GM18519 (cell line): Measurements from ENCODE around the gene UBAP2.
"Not testable (repeated sequence)": the region's sequence is repeated elsewhere in the genome, so short reads cannot be mapped to it uniquely, and the experiment has no call there.

Source experiments
- ATAC-seq: cut with Tn5 transposase; IDR thresholded peaks from one replicate; pipeline ENCODE4 v1.9.1; 2021; ENCODE audit warnings: mild to moderate bottlenecking, moderate library complexity; ENCODE audit not compliant: unreplicated experiment, low FRiP score

UBAP2 gene

GRCh38 chr9:33992632-33993031, 56.1 kb downstream of the UBAP2 start:
- no peak for ATAC-seq

DNA sequence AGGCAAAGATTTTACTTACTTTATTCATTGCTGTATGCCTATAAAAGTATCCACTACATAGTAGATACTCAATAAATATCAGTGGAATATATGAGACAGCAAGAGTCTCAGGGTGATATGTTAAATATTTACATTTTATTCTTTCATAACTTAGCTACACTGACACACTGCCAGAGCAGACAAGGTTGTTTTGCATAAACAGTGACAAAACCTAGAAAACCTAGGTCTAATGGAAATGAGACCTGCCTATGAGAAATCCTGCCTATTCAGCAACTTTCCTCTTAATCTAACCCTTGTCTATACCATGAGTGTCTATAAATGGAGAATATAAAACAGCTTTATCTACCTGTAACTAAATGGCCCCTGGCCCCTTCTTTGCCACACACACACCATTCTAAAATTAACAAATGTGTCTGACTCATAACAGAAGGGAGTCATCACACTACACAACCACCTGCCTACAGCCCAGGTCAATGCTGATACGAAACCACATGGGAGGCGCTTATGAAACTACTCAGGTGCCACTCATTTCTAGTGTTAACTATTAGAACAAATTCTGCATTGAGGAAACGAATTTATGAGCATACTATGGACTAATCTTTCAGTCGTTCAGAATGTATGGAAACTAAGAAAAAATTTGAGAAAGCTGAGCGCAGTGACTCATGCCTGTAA, 60.3 kb downstream of the UBAP2 start:
- peak; percentile 95 for ATAC-seq

- no peak for ATAC-seq
Observed at GRCh38 chr9:33976414-33976813, 72.3 kb downstream of the UBAP2 start.

- no peak for ATAC-seq
Observed at GRCh38 chr9:33972698-33973097, 76.0 kb downstream of the UBAP2 start.

- ATAC-seq: no peak
Observed at GRCh38 chr9:33964086-33964768, 84.5 kb downstream of the UBAP2 start.

GRCh38 chr9:33962468-33962867, 86.2 kb downstream of the UBAP2 start:
- ATAC-seq: not testable (repeated sequence)

GRCh38 chr9:33959725-33960124, 89.0 kb downstream of the UBAP2 start:
- no peak for ATAC-seq

GRCh38 chr9:33956544-33956943, 92.1 kb downstream of the UBAP2 start:
- ATAC-seq: no peak

DNA sequence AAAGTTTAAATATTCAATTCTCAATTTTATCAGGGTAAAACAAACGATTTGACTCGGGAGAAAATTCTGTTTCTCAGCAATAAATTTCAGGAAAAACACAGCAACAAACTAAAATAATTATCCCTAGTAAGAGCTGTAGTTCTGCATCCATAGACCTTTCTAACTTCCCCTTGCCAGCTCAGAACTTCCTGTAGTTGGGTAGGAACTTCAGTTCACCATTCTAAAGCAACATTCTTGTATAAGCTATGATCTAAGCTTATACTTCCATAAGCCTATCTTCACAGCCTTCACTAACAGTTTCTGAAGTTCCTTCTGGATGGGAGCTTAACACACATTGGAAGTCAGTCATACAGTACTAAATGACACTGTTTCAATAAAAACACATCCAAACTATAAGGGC, 96.6 kb downstream of the UBAP2 start:
- ATAC-seq: no peak

DNA sequence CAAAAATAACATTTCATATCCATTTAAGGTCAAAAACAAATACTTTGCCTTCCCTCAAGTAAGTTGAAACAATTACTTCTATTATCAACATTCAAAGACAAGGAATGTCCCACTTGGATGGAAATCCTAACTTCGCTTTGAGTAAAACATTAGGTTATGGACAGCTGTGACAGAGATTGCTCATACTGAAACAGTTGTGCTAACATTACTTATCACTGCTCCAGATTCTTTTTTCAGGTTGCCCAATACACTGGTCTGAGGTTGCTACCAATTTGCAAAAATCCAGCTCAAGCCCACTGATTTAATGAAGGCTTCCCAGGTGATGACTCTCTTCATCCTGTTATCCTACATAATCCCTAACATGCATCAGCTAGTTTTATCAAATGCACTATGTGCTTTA, 98.3 kb downstream of the UBAP2 start:
- ATAC-seq: no peak

DNA sequence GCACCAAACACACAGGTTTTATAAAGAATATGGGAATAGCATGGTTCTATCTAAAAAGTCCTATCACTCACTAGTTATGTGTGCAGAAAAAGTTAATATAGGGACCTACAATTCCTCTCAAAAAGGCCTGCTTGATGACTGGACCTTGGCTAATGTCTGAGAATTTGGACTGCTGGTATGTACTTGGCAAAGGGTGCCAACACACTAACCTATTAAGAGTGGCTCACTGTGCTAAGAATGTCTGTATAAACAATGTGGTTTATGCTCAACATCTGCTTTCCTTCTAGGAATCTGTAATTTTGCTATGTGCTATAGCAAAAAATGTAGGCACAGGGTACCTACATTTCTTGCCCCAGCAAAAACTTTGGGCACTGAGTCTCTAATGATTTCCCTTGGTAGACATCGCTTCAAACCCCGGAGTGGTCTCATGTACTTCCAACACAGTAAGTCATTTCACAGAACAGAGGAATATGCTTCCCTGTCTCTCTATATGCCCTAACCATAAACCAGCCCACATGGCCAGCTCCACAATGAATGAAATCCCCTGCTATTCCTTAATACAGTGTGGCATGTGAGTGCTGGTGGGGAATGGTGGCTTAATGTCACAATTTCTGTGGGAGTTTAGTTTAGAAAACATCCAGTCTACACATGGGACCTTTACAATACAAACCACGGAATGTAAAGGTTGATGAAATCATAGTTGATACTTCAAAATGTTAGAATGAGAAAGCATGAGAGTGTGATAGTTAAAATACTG, 101.7 kb downstream of the UBAP2 start:
- no peak for ATAC-seq

DNA sequence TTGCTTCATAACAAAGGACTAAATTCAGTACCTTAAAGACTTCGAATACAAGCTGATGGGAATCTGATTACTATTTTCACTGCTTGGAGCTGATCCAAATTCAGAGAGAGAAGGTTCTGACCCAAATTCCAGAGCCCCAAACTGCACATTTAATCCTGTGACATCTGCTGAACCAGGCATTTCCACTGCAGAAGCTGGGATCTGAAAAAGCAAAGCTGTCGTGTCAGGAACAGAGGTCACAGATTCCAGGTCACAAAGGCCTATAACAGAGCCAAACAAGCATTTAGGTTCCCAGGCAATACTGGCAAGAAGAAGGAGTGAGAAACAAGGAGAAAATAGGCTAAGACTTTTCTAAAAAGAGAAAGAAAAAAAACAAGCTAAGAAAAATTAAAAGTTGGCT, 105.3 kb downstream of the UBAP2 start:
- ATAC-seq: no peak

DNA sequence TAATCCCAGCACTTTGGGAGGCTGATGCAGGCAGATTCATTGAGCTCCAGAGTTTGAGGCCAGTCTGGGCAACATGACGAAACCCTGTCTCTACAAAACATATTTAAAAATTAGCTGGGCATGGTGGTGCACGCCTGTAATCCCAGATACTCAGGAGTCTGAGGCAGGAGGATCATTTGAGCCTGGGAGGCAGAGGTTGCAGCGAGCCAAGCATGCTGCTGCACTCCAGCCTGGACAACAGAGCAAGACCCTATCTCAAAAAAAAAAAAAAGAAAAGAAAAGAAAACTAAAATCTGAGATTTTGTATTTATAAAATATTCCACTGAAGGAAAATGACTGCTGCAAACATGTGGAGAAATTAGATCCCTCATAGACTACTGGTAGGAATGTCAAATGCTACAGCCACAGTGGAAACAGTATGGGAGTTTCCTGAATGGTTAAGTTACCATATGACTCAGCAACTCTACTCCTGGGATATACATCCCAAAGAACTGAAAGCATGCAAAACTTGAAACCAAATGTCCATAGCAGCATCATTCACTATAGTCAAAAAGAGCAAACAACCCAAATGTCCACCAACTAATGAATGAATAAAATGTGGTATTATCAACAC, 106.1 kb downstream of the UBAP2 start:
- no peak for ATAC-seq

DNA sequence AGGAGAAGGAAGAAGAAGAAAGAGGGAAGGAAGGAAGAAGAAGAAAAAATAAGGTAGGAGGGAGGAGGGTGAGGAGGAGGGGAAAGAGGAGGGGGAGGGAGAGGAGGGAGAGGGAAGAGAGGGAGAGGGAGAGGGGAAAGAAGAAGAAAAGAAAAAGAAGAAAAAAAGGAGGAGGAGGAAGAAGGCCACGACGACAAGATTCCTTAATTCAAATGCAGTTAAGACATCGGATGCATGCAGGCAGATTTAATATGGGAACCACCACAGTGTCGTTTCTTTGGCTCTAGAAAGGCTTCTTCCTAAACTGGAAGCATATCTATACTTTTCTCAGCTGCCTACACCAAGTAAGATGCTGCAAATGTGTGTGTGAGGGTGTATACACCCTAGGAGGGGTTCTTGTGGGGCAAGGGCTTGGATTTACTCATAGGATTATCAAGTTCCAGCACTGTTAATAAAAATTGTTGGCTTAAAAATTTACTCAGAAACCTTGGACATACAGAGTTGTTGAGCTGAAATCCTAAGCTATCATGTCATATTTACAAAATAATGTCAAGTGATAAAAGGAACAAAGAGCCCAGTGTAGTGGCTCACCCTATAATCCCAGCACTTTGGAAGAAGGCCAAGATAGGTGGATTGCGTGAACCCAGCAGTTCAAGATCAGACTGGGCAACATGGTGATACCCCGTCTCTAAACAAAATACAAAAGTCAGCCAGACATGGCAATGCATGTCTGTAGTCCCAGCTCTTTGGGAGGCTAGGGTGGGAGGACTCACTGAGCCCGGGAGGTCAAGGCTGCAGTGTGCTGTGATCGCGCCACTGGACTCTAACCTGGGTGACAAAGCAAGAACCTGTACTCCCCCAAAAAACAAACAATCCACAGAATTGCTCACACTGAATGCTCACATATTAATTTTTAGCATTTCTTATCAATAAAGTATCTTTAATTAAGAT, 108.5 kb downstream of the UBAP2 start:
- ATAC-seq: no peak

- no peak for ATAC-seq
Observed at GRCh38 chr9:33934188-33934878, 114.4 kb downstream of the UBAP2 start.

DNA sequence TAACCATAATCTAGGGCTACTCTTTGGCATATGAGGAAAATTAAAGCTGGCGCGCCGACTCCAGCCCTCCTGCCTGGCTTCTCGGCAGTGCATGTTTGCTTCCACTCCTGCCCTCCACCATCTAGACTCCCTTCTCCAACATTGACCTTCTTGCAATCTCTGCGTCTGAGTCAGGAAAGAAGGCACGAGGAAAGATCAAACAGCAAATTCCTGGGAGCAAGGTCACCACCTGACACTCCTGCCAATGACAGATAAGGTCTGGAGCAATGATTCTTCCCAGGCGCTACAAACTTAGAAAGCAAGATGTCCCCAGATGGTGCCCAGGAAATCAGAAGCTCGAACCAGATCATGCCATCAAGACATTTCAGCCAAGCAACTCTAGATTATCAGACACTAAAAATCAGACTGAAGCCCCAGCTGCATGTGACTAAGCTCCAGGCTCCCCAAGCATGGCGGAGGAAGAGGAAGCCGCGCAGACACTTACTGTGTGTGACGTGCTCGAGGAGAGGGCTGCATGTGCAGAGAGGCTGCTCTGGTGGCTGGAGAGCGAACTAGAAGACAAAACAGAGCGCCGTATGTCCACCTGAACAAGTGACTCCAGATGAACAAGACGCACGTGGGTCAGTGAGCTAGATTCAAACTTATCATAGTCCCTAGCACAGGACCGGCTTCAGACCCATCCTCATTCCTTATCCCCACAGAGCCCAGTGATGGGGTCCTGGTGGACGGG, 116.4 kb downstream of the UBAP2 start:
- ATAC-seq: no peak

- ATAC-seq: no peak
Observed at GRCh38 chr9:33931326-33931725, 117.4 kb downstream of the UBAP2 start.

GRCh38 chr9:33927694-33928093, 121.0 kb downstream of the UBAP2 start:
- ATAC-seq: no peak
